WTC11 (cell line): ENCODE data around the gene BHLHE23. TPM values are rescaled to one million over a fixed set of nuclear protein-coding genes. Genes with fewer than 3 reads are reported as not detected.
A peak's percentile ranks its signal among the peaks of the same experiment; 100 is the strongest.

Source experiments
- ATAC-seq: fragments of 200-7000 bp; cut with Tn5 transposase; 2 replicates; pipeline ENCODE4 v1.10.0; 2021; ENCODE audit warnings: mild to moderate bottlenecking, moderate library complexity
- CTCF ChIA-PET: fragments of 300-600 bp; sonication (Branson Sonifier 250); formaldehyde crosslinking; loops from one replicate; lab custom pipeline; 2021; ENCODE audit warnings: antibody characterized with exemption; lab: Charles Lee
- POLR2A ChIA-PET: fragments of 350-600 bp; sonication (Branson Sonifier 250); formaldehyde crosslinking; loops from one replicate; lab custom pipeline; 2021; ENCODE audit warnings: antibody characterized with exemption; lab: Charles Lee
- DNase-seq: peaks from one replicate; pipeline ENCODE4 v3.0.0; 2021; ENCODE audit warnings: low spot score
- H3K27ac Mint-ChIP-seq: 2 replicates; pipeline ENCODE4 v1.8.0; 2021; ENCODE audit warnings: mixed read lengths
- H3K27me3 Mint-ChIP-seq: 2 replicates; pipeline ENCODE4 v1.8.0; 2021; ENCODE audit warnings: low read depth, mild to moderate bottlenecking, moderate library complexity, mixed read lengths
- H3K36me3 Mint-ChIP-seq: 2 replicates; pipeline ENCODE4 v1.8.0; 2021; ENCODE audit warnings: mixed read lengths
- H3K4me1 Mint-ChIP-seq: 2 replicates; pipeline ENCODE4 v1.8.0; 2022; ENCODE audit warnings: mixed read lengths
- H3K4me3 Mint-ChIP-seq: 2 replicates; pipeline ENCODE4 v1.8.0; 2021; ENCODE audit warnings: mild to moderate bottlenecking, moderate library complexity, mixed read lengths
- H3K9me3 Mint-ChIP-seq: 2 replicates; pipeline ENCODE4 v1.8.0; 2021; ENCODE audit warnings: mixed read lengths
- CREB1 ChIP-seq: sonication (generic); formaldehyde crosslinking; IDR thresholded peaks from 2 replicates; pipeline ENCODE4 v1.8.0; 2023; ENCODE audit warnings: mild to moderate bottlenecking, missing genetic modification reagents
- ELF4 ChIP-seq: sonication (generic); formaldehyde crosslinking; IDR thresholded peaks from 2 replicates; pipeline ENCODE4 v1.8.1; 2022; ENCODE audit warnings: low read depth, mild to moderate bottlenecking, moderate library complexity, missing genetic modification reagents
- FOXP1 ChIP-seq: sonication (generic); formaldehyde crosslinking; IDR thresholded peaks from 2 replicates; pipeline ENCODE4 v1.8.0; 2022; ENCODE audit warnings: missing genetic modification reagents, mild to moderate bottlenecking, moderate library complexity, borderline replicate concordance
- KAT7 ChIP-seq: sonication (generic); formaldehyde crosslinking; IDR thresholded peaks from 2 replicates; pipeline ENCODE4 v1.8.1; 2023; ENCODE audit warnings: missing genetic modification reagents, mild to moderate bottlenecking, borderline replicate concordance
- MYBL2 ChIP-seq: sonication (generic); formaldehyde crosslinking; IDR thresholded peaks from 2 replicates; pipeline ENCODE4 v1.8.1; 2023; ENCODE audit warnings: mild to moderate bottlenecking, moderate library complexity, missing genetic modification reagents
- PRRX2 ChIP-seq: fragments of 250-450 bp; sonication (Bioruptor Pico); IDR thresholded peaks from 2 replicates; pipeline ENCODE4 v1.8.0; 2021; ENCODE audit warnings: mild to moderate bottlenecking
- SP1 ChIP-seq: sonication (generic); formaldehyde crosslinking; conservative IDR thresholded peaks from 2 replicates; pipeline ENCODE4 v1.8.1; 2022; ENCODE audit warnings: missing genetic modification reagents
- TEAD4 ChIP-seq: sonication (generic); formaldehyde crosslinking; IDR thresholded peaks from 2 replicates; pipeline ENCODE4 v1.8.0; 2022; ENCODE audit warnings: mild to moderate bottlenecking, missing genetic modification reagents
- ZNF121 ChIP-seq: sonication (generic); formaldehyde crosslinking; IDR thresholded peaks from 2 replicates; pipeline ENCODE4 v1.8.0; 2023; ENCODE audit warnings: missing genetic modification reagents
- ZNF138 ChIP-seq: sonication (generic); formaldehyde crosslinking; conservative IDR thresholded peaks from 2 replicates; pipeline ENCODE4 v1.8.1; 2022; ENCODE audit warnings: mild to moderate bottlenecking, moderate library complexity, missing genetic modification reagents
- ZNF219 ChIP-seq: sonication (generic); formaldehyde crosslinking; IDR thresholded peaks from 2 replicates; pipeline ENCODE4 v1.8.0; 2023; ENCODE audit warnings: missing genetic modification reagents, mild to moderate bottlenecking, borderline replicate concordance
- ZNF396 ChIP-seq: fragments of 250-450 bp; sonication (Bioruptor Pico); IDR thresholded peaks from 2 replicates; pipeline ENCODE4 v1.8.0; 2021; ENCODE audit warnings: mild to moderate bottlenecking, moderate library complexity, borderline replicate concordance
- ZNF671 ChIP-seq: fragments of 250-450 bp; sonication (Bioruptor Pico); IDR thresholded peaks from 2 replicates; pipeline ENCODE4 v1.8.0; 2021; ENCODE audit warnings: mild to moderate bottlenecking
- total RNA-seq: library from RNA; stranded (reverse); gene quantifications from 3 replicates; pipeline ENCODE4 v1.2.3, GENCODE V29; 2021
- TF ChIP-seq, protein P1 (sequence below): sonication (generic); formaldehyde crosslinking; conservative IDR thresholded peaks from 2 replicates; pipeline ENCODE4 v1.8.1; 2023; ENCODE audit warnings: mild to moderate bottlenecking, low read depth, missing genetic modification reagents, moderate library complexity
- TF ChIP-seq, protein P2 (sequence below): sonication (generic); formaldehyde crosslinking; IDR thresholded peaks from 2 replicates; pipeline ENCODE4 v1.8.1; 2023; ENCODE audit warnings: mild to moderate bottlenecking, missing genetic modification reagents, moderate library complexity
- TF ChIP-seq, protein P3 (sequence below): sonication (generic); formaldehyde crosslinking; IDR thresholded peaks from 2 replicates; pipeline ENCODE4 v1.8.1; 2022; ENCODE audit warnings: mild to moderate bottlenecking, moderate library complexity, missing genetic modification reagents
- TF ChIP-seq, protein P4 (sequence below): sonication (generic); formaldehyde crosslinking; IDR thresholded peaks from 2 replicates; pipeline ENCODE4 v1.8.1; 2022; ENCODE audit warnings: low read depth, mild to moderate bottlenecking, moderate library complexity, missing genetic modification reagents, borderline replicate concordance
- TF ChIP-seq, protein P5 (sequence below): sonication (generic); formaldehyde crosslinking; IDR thresholded peaks from 2 replicates; pipeline ENCODE4 v1.8.0; 2023; ENCODE audit warnings: mild to moderate bottlenecking, missing genetic modification reagents
- TF ChIP-seq, protein P6 (sequence below): fragments of 250-450 bp; sonication (Bioruptor Pico); IDR thresholded peaks from 2 replicates; pipeline ENCODE4 v1.8.0; 2021; ENCODE audit warnings: mild to moderate bottlenecking

Gene BHLHE23
- total RNA-seq, 1 experiment from 2014 or later: 1.3 TPM

DNA sequence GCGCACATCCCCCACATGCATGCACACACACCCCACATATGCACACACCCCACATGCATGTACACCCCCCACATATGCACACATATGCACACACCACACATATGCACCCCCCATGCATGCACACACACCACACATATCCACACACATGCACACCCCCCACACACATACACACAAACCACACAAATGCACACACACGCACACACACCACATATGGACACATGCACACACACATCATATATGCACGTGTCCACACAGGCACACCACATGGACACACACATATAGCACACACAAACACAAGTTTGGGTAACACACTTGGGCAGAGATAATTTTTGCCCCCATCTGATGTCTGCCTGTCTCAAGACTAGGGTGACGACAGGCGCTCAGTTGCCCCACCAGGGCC, 8.3 kb downstream of the BHLHE23 start (continued):
- TF ChIP-seq TEAD4 (CRISPR knock-in tag) (no peak), ZNF671 (no peak), SP1 (CRISPR knock-in tag) (no peak), CREB1 (CRISPR knock-in tag) (no peak), ZNF396 (CRISPR knock-in tag) (no peak), ELF4 (no peak), ZNF219 (no peak)
- TF ChIP-seq, protein P1, sequence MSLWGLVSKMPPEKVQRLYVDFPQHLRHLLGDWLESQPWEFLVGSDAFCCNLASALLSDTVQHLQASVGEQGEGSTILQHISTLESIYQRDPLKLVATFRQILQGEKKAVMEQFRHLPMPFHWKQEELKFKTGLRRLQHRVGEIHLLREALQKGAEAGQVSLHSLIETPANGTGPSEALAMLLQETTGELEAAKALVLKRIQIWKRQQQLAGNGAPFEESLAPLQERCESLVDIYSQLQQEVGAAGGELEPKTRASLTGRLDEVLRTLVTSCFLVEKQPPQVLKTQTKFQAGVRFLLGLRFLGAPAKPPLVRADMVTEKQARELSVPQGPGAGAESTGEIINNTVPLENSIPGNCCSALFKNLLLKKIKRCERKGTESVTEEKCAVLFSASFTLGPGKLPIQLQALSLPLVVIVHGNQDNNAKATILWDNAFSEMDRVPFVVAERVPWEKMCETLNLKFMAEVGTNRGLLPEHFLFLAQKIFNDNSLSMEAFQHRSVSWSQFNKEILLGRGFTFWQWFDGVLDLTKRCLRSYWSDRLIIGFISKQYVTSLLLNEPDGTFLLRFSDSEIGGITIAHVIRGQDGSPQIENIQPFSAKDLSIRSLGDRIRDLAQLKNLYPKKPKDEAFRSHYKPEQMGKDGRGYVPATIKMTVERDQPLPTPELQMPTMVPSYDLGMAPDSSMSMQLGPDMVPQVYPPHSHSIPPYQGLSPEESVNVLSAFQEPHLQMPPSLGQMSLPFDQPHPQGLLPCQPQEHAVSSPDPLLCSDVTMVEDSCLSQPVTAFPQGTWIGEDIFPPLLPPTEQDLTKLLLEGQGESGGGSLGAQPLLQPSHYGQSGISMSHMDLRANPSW (CRISPR knock-in tag): no peak
- TF ChIP-seq, protein P2, sequence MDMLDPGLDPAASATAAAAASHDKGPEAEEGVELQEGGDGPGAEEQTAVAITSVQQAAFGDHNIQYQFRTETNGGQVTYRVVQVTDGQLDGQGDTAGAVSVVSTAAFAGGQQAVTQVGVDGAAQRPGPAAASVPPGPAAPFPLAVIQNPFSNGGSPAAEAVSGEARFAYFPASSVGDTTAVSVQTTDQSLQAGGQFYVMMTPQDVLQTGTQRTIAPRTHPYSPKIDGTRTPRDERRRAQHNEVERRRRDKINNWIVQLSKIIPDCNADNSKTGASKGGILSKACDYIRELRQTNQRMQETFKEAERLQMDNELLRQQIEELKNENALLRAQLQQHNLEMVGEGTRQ: no peak
- TF ChIP-seq, all 79 proteins: peak for 0

DNA sequence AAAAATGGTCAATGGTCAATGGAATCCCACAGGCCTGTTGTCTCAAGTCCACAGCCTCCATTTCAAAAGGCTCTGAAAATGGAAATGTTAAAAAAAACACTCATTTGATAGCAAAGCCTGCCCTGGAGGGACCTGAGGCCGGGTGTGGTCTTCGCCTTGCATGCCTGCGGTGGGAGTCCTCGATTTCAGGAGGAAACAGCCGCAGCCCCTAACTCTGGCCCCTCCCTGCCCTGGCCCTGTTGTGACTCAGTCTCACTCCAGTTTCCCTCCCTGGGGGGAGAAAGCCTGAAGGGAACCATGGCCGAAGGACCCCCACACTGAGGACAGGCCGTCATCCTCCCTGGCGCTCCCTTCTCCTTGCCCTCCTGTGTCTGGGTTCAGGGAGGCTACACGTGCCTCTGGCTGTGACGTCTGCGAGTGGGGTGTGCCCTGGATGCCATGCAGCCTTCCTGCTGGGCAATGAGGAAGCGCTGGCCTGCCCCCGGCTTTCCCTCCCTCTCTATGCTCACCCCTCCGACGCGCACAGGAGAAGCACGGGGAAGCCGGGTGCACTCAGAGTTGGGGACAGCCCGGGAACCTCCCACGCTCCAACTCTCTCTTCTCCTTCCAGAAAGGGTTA, 9.2 kb downstream of the BHLHE23 start:
- CTCF ChIA-PET: interaction anchor here (0.6 kb wide), 1 partner anchor 830 kb away, joined by 3 read pairs; no protein-coding TSS in a partner anchor
- Mint-ChIP-seq H3K36me3 (no peaks in the 10 kb centered on the region), H3K27ac (peak overlapping the region; percentile 57; the same call in 1 of the 2 replicates), H3K27me3 (peaks cover 43% of the 10 kb centered on the region), H3K4me1 (peaks cover 13% of the 10 kb centered on the region), H3K4me3 (no peak overlapping the region), H3K9me3 (no peaks in the 10 kb centered on the region)
- TF ChIP-seq KAT7: no peak
- POLR2A ChIA-PET: interaction anchor here (0.5 kb wide), 1 partner anchor 14 kb away, joined by 3 read pairs; no protein-coding TSS in a partner anchor
- no peak for ATAC-seq
- no peak for DNase-seq

DNA sequence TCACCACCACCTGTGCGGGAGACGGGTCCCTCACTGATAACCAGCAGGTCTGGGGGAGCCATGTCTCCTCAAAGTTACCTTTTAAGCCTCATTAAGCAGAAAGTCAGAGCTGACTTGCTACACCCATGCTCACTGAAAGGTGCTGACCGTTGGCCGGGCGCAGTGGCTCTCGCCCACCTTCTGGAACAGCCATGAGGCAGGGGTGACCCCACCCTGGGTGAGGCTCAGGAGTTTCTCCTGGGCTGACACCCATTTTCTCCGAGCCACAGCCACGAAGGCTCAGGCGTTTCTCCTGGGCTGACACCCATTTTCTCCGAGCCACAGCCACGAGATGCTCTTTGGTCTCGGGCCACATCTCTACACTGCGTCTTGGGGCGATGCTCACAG, 10.2 kb downstream of the BHLHE23 start:
- ATAC-seq: no peak
- H3K36me3 Mint-ChIP-seq: no peaks in the 10 kb centered on the region
- CTCF ChIA-PET: interaction anchor here (1.3 kb wide), 1 partner anchor 184 kb away, joined by 3 read pairs; no protein-coding TSS in a partner anchor
- no peak for TF ChIP-seq PRRX2 (CRISPR knock-in tag)
- TF ChIP-seq ZNF138: no peak
- TF ChIP-seq, protein P3, sequence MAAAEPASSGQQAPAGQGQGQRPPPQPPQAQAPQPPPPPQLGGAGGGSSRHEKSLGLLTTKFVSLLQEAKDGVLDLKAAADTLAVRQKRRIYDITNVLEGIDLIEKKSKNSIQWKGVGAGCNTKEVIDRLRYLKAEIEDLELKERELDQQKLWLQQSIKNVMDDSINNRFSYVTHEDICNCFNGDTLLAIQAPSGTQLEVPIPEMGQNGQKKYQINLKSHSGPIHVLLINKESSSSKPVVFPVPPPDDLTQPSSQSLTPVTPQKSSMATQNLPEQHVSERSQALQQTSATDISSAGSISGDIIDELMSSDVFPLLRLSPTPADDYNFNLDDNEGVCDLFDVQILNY (CRISPR knock-in tag): no peak
- no peak for TF ChIP-seq ZNF121 (CRISPR knock-in tag)
- TF ChIP-seq, protein P4, sequence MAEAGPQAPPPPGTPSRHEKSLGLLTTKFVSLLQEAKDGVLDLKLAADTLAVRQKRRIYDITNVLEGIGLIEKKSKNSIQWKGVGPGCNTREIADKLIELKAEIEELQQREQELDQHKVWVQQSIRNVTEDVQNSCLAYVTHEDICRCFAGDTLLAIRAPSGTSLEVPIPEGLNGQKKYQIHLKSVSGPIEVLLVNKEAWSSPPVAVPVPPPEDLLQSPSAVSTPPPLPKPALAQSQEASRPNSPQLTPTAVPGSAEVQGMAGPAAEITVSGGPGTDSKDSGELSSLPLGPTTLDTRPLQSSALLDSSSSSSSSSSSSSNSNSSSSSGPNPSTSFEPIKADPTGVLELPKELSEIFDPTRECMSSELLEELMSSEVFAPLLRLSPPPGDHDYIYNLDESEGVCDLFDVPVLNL (CRISPR knock-in tag): no peak
- TF ChIP-seq, protein P5, sequence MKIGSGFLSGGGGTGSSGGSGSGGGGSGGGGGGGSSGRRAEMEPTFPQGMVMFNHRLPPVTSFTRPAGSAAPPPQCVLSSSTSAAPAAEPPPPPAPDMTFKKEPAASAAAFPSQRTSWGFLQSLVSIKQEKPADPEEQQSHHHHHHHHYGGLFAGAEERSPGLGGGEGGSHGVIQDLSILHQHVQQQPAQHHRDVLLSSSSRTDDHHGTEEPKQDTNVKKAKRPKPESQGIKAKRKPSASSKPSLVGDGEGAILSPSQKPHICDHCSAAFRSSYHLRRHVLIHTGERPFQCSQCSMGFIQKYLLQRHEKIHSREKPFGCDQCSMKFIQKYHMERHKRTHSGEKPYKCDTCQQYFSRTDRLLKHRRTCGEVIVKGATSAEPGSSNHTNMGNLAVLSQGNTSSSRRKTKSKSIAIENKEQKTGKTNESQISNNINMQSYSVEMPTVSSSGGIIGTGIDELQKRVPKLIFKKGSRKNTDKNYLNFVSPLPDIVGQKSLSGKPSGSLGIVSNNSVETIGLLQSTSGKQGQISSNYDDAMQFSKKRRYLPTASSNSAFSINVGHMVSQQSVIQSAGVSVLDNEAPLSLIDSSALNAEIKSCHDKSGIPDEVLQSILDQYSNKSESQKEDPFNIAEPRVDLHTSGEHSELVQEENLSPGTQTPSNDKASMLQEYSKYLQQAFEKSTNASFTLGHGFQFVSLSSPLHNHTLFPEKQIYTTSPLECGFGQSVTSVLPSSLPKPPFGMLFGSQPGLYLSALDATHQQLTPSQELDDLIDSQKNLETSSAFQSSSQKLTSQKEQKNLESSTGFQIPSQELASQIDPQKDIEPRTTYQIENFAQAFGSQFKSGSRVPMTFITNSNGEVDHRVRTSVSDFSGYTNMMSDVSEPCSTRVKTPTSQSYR (CRISPR knock-in tag): no peak
- TF ChIP-seq, protein P6, sequence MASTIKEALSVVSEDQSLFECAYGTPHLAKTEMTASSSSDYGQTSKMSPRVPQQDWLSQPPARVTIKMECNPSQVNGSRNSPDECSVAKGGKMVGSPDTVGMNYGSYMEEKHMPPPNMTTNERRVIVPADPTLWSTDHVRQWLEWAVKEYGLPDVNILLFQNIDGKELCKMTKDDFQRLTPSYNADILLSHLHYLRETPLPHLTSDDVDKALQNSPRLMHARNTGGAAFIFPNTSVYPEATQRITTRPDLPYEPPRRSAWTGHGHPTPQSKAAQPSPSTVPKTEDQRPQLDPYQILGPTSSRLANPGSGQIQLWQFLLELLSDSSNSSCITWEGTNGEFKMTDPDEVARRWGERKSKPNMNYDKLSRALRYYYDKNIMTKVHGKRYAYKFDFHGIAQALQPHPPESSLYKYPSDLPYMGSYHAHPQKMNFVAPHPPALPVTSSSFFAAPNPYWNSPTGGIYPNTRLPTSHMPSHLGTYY (CRISPR knock-in tag): no peak
- TF ChIP-seq MYBL2 (CRISPR knock-in tag): no peak
- TF ChIP-seq ELF4: no peak
- no peak for TF ChIP-seq FOXP1
- TF ChIP-seq, protein P1 (CRISPR knock-in tag): no peak

More for the DNA sequence above, 10.2 kb downstream of the BHLHE23 start:
- POLR2A ChIA-PET: no interaction called here
- H3K27ac Mint-ChIP-seq: no peak overlapping the region
- H3K27me3 Mint-ChIP-seq: peaks cover 33% of the 10 kb centered on the region
- H3K4me1 Mint-ChIP-seq: peaks cover 13% of the 10 kb centered on the region
- H3K4me3 Mint-ChIP-seq: no peak overlapping the region
- no peak for DNase-seq
- H3K9me3 Mint-ChIP-seq: no peaks in the 10 kb centered on the region
